SK-N-SH (cell line): Measurements from ENCODE around the gene FAM219A. TPM values are rescaled to one million over a fixed set of nuclear protein-coding genes. Genes with fewer than 3 reads are reported as not detected.

Source experiments
- CTCF ChIA-PET: fragments of 300-600, 350-600 bp; formaldehyde crosslinking; extraction: SDS; loops from one replicate; lab custom pipeline; 2021; lab: Yijun Ruan, JAX
- POLR2A ChIA-PET: fragments of 350-600 bp; sonication (Branson Sonifier 250); formaldehyde crosslinking; extraction: SDS; loops from one replicate; lab custom pipeline; 2020; ENCODE audit warnings: antibody characterized with exemption, inconsistent platforms; lab: Yijun Ruan, JAX
- DNase-seq: peaks from one replicate; pipeline ENCODE4 v3.0.0; 2012
- H2AFZ ChIP-seq: fragments of 200-600 bp; sonication (generic); 2 replicates; pipeline ENCODE4 v1.8.1; 2016; ENCODE audit warnings: antibody characterized with exemption, mild to moderate bottlenecking, low read depth
- H3F3A ChIP-seq: fragments of 200-600 bp; sonication (generic); replicated peaks from 2 replicates; pipeline ENCODE3; 2016; ENCODE audit warnings: antibody characterized with exemption, mild to moderate bottlenecking; ENCODE audit not compliant: insufficient read depth
- H3K27ac ChIP-seq, 2 experiments: fragments of 200-500 bp in 1 of 2; fragments of 200-600 bp in 1 of 2; sonication (Bioruptor generic) in 1 of 2; sonication (generic), shearing (Covaris generic) in 1 of 2; 2 replicates each; pipeline versions ENCODE4 v1.5.1 to v1.6.1; 2014 to 2016; ENCODE audit warnings: low read depth in 2 of 2, inconsistent platforms in 1 of 2, low read length in 1 of 2, mild to moderate bottlenecking in 1 of 2, mixed read lengths in 1 of 2
- H3K27me3 ChIP-seq: fragments of 200-600 bp; sonication (generic), shearing (Covaris generic); 2 replicates; pipeline ENCODE4 v1.6.1; 2016; ENCODE audit warnings: mixed run types; ENCODE audit not compliant: insufficient read depth
- H3K36me3 ChIP-seq, 2 experiments: fragments of 200-500 bp in 1 of 2; fragments of 200-600 bp in 1 of 2; sonication (Bioruptor generic) in 1 of 2; sonication (generic) in 1 of 2; replicated peaks in 1 of 2; 2 replicates each; pipeline versions ENCODE3 to v1.5.1; 2014 to 2016; ENCODE audit warnings: low read length in 1 of 2, mild to moderate bottlenecking in 1 of 2; ENCODE audit not compliant: insufficient read depth in 2 of 2, control insufficient read depth in 1 of 2
- H3K4me1 ChIP-seq, 2 experiments: fragments of 200-500 bp in 1 of 2; fragments of 200-600 bp in 1 of 2; sonication (Bioruptor generic) in 1 of 2; sonication (generic), shearing (Covaris generic) in 1 of 2; 2 replicates each; pipeline versions ENCODE4 v1.5.1 to v1.6.1; 2014 to 2016; ENCODE audit warnings: low read depth in 1 of 2, low read length in 1 of 2, mixed run types in 1 of 2; ENCODE audit not compliant: insufficient read depth in 2 of 2, control insufficient read depth in 1 of 2
- H3K4me2 ChIP-seq: fragments of 200-600 bp; sonication (generic), shearing (Covaris generic); 2 replicates; pipeline ENCODE4 v1.6.1; 2017; ENCODE audit warnings: mixed run types
- H3K4me3 ChIP-seq, 2 experiments: fragments of 200-500 bp in 1 of 2; fragments of 200-600 bp in 1 of 2; sonication (Bioruptor generic) in 1 of 2; sonication (generic), shearing (Covaris generic) in 1 of 2; 2 replicates each; pipeline versions ENCODE4 v1.5.1 to v1.8.1; 2014 to 2016; ENCODE audit warnings: low read depth in 2 of 2, inconsistent platforms in 1 of 2, low read length in 1 of 2, mild to moderate bottlenecking in 1 of 2, mixed read lengths in 1 of 2, moderate library complexity in 1 of 2
- H3K79me2 ChIP-seq: fragments of 200-600 bp; sonication (generic); 2 replicates; pipeline ENCODE4 v1.8.1; 2017; ENCODE audit warnings: mild to moderate bottlenecking; ENCODE audit not compliant: insufficient read depth
- H3K9ac ChIP-seq: fragments of 200-600 bp; sonication (generic); 2 replicates; pipeline ENCODE4 v1.6.1; 2017; ENCODE audit warnings: mixed run types
- H3K9me2 ChIP-seq: fragments of 200-600 bp; sonication (generic); 2 replicates; pipeline ENCODE4 v1.6.1; 2017; ENCODE audit warnings: mixed run types
- H3K9me3 ChIP-seq: fragments of 200-600 bp; sonication (generic); 2 replicates; pipeline ENCODE4 v1.6.1; 2017; ENCODE audit warnings: mixed run types, mild to moderate bottlenecking, moderate library complexity
- H4K20me1 ChIP-seq: fragments of 200-600 bp; sonication (generic); 2 replicates; pipeline ENCODE4 v1.6.1; 2017; ENCODE audit warnings: mild to moderate bottlenecking, mixed run types; ENCODE audit not compliant: insufficient read depth
- EP300 ChIP-seq, 2 experiments: IDR thresholded peaks; 2 replicates each; pipeline versions ENCODE4 v1.4.0 to v1.6.1; 2012; ENCODE audit warnings: borderline replicate concordance in 1 of 2, low read depth in 1 of 2, low read length in 1 of 2
- EZH2phosphoT487 ChIP-seq: fragments of 200-600 bp; sonication (generic); IDR thresholded peaks from 2 replicates; pipeline ENCODE4 v1.6.1; 2017; ENCODE audit warnings: low read depth, mixed run types, mild to moderate bottlenecking, antibody characterized with exemption, moderate library complexity, borderline replicate concordance
- FOSL2 ChIP-seq: IDR thresholded peaks from 2 replicates; pipeline ENCODE4 v1.4.0; 2012; ENCODE audit warnings: low read depth, mild to moderate bottlenecking, moderate library complexity, borderline replicate concordance
- FOXJ3 ChIP-seq: sonication (generic); formaldehyde crosslinking; IDR thresholded peaks from 2 replicates; pipeline ENCODE4 v1.5.1; 2020; ENCODE audit warnings: mild to moderate bottlenecking, missing genetic modification reagents
- FOXM1 ChIP-seq: IDR thresholded peaks from 2 replicates; pipeline ENCODE4 v1.4.0; 2012; ENCODE audit warnings: low read depth, mild to moderate bottlenecking
- GATA2 ChIP-seq: sonication (generic); formaldehyde crosslinking; IDR thresholded peaks from 2 replicates; pipeline ENCODE4 v1.5.0; 2020; ENCODE audit warnings: mild to moderate bottlenecking, missing genetic modification reagents
- IRF3 ChIP-seq: fragments of 150-350 bp; IDR thresholded peaks from 2 replicates; pipeline ENCODE4 v1.6.1; 2016; ENCODE audit warnings: mild to moderate bottlenecking, low read depth, low read length
- JUND ChIP-seq: IDR thresholded peaks from 2 replicates; pipeline ENCODE4 v1.4.0; 2012
- RCOR1 ChIP-seq: fragments of 150-350 bp; IDR thresholded peaks from 2 replicates; pipeline ENCODE4 v1.6.1; 2017; ENCODE audit warnings: antibody characterized with exemption, low read length
- REST ChIP-seq: IDR thresholded peaks from 2 replicates; pipeline ENCODE4 v1.6.1; 2012; ENCODE audit warnings: mild to moderate bottlenecking, low read depth, low read length, moderate library complexity
- RFX5 ChIP-seq: IDR thresholded peaks from 2 replicates; pipeline ENCODE4 v1.6.1; 2012; ENCODE audit warnings: mild to moderate bottlenecking, improper control_type of control experiment, low read length
- SMC3 ChIP-seq: IDR thresholded peaks from 2 replicates; pipeline ENCODE4 v1.6.1; 2012; ENCODE audit warnings: low read depth, low read length, improper control_type of control experiment
- TAF1 ChIP-seq: IDR thresholded peaks from 2 replicates; pipeline ENCODE4 v1.6.1; 2012; ENCODE audit warnings: low read depth, mild to moderate bottlenecking, low read length, moderate library complexity, borderline replicate concordance
- TCF12 ChIP-seq: IDR thresholded peaks from 2 replicates; pipeline ENCODE4 v1.4.0; 2012
- YY1 ChIP-seq: IDR thresholded peaks from 2 replicates; pipeline ENCODE4 v1.4.0; 2012; ENCODE audit warnings: low read depth, mild to moderate bottlenecking
- WGBS: methylation state at CpG from one replicate; pipeline ENCODE4 v1.1.6; 2017; ENCODE audit warnings: low lambda C conversion rate; 5-methylcytosine and 5-hydroxymethylcytosine counted together
- polyA plus RNA-seq, 3 experiments: library from polyadenylated mRNA; depleted of rRNA; stranded (reverse); fragments of >200 nt; gene quantifications; 2 replicates each; pipeline ENCODE4 v1.2.3, GENCODE V29; 2012

Gene FAM219A
- polyA plus RNA-seq, 1 of the 3 experiments (the other 2 are of a cell fraction) = 15.7 TPM

GRCh38 chr9:34428325-34428958 is 29.9 kb downstream of the FAM219A start:
- Histone ChIP-seq H3F3A (peaks cover 8% of the 10 kb centered on the region), H3K9ac (no peak overlapping the region), H2AFZ (no peak overlapping the region), H3K4me1 (peaks cover 4 to 69% of the 10 kb centered on the region in 2 experiments; a peak in 3 of 4 replicates), H3K36me3 (peaks cover 0 to 2% of the 10 kb centered on the region in 2 experiments), H3K27ac (peak overlapping the region in 1 of 2 experiments; percentile 93; a peak in 2 of 4 replicates), H3K4me2 (no peak overlapping the region), H3K27me3 (no peaks in the 10 kb centered on the region), H3K9me3 (no peaks in the 10 kb centered on the region), H3K9me2 (no peaks in the 10 kb centered on the region), H4K20me1 (peaks cover 82% of the 10 kb centered on the region), H3K79me2 (peaks cover 19% of the 10 kb centered on the region; the same call in 1 of the 2 replicates), H3K4me3 (no peak overlapping the region)
- CTCF ChIA-PET = interaction anchor here (0.8 to 10.2 kb wide), 14 partner anchors 8 to 175 kb away, joined by 3 to 132 read pairs (median 3); no protein-coding TSS in a partner anchor
- peak; percentile 49; the same call in 1 of the 2 replicates for TF ChIP-seq TCF12
- TF ChIP-seq YY1 = no peak
- no peak for TF ChIP-seq REST
- TF ChIP-seq GATA2 = peak; percentile 50; the same call in 1 of the 2 replicates
- TF ChIP-seq RCOR1 = peak; percentile 52; the same call in 1 of the 2 replicates
- TF ChIP-seq EP300 (IDR thresholded peaks at IDR 0.05; ENCODE audit: borderline replicate concordance in 1 of 2, low read depth in 1 of 2, low read length in 1 of 2) = peak in 1 of 2 experiments; percentile 89; a peak in 2 of 4 replicates
- peak; percentile 82 for TF ChIP-seq FOXJ3 (CRISPR knock-in tag)
- POLR2A ChIA-PET = interaction anchor here (0.8 to 1.8 kb wide), 3 partner anchors 12 to 150 kb away, joined by 3 to 4 read pairs (median 3); no protein-coding TSS in a partner anchor
- 76% methylated on average over 2 of the region's 2 CpGs for WGBS
- peak; percentile 61 for DNase-seq

GRCh38 chr9:34426347-34427074 is 31.9 kb downstream of the FAM219A start:
- Histone ChIP-seq H3F3A (peaks cover 7% of the 10 kb centered on the region), H4K20me1 (peaks cover 70% of the 10 kb centered on the region), H3K27me3 (no peaks in the 10 kb centered on the region), H3K27ac (peak overlapping the region in 1 of 2 experiments; percentile 93; a peak in 2 of 4 replicates), H3K4me1 (peaks cover 4 to 67% of the 10 kb centered on the region in 2 experiments; a peak in 3 of 4 replicates), H3K9me3 (no peaks in the 10 kb centered on the region), H3K4me3 (no peak overlapping the region), H3K36me3 (peaks cover 0 to 2% of the 10 kb centered on the region in 2 experiments), H3K79me2 (peaks cover 15% of the 10 kb centered on the region; the same call in 1 of the 2 replicates), H3K4me2 (no peak overlapping the region), H3K9me2 (no peaks in the 10 kb centered on the region), H2AFZ (no peak overlapping the region), H3K9ac (no peak overlapping the region)
- 53% methylated on average over 5 of the region's 5 CpGs for WGBS
- POLR2A ChIA-PET = interaction anchor here (0.9 kb wide), 1 partner anchor 23 kb away, joined by 4 read pairs; no protein-coding TSS in a partner anchor
- peak; percentile 65 for DNase-seq
- CTCF ChIA-PET = interaction anchor here (0.7 to 10.2 kb wide), 13 partner anchors 9 to 177 kb away, joined by 3 to 132 read pairs (median 5); no protein-coding TSS in a partner anchor
- no peak for TF ChIP-seq FOSL2
- TF ChIP-seq SMC3 = no peak
- no peak for TF ChIP-seq IRF3
- 0 out of 2 replicates have a peak, but pooled peaks have one; percentile 35 for TF ChIP-seq RFX5
- TF ChIP-seq TAF1 = no peak
- TF ChIP-seq TCF12 = peak; percentile 73
- no peak for TF ChIP-seq EZH2phosphoT487
- no peak for TF ChIP-seq YY1
- no peak for TF ChIP-seq JUND
- peak; percentile 99 for TF ChIP-seq RCOR1
- TF ChIP-seq REST = no peak
- TF ChIP-seq FOXM1 = no peak
